ENCODE data around the gene DGUOK.

DNA sequence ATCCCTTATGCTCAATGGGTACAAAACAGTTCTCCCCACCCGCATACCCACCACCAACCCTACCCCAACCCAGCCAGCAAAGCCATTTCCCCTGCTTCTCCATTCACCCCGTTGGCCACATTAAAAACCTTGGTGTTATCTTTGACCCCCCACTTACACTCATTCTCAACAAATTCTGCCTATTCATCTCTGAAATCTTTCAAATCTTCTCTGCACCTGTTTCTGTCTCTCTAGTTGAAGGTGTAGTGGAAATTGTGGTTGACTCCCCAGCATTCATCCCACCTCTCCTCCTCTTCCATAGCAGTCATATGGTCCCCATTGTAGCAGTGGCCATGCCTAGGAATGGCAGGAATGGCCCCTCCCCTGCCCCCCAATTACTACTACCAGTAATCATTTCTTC lies 37.5 kb downstream of the DGUOK start:
- TF ChIP-seq LEF1 (IDR thresholded peaks at IDR 0.05; ENCODE audit: borderline replicate concordance) (no peak), TARDBP (IDR thresholded peaks at IDR 0.05) (no peak), FOXA1 (IDR thresholded peaks at IDR 0.05) (no peak)
